Measurements from ENCODE around the gene CD3E.

CD3E gene

GRCh38 chr11:118264569-118265465 is 39.7 kb upstream of the CD3E start:
- DNase-seq (ENCODE audit: low read depth) = no peak
- no peak overlapping the region for H3K4me3 ChIP-seq (ENCODE audit: low read depth, low read length)
- TF ChIP-seq, protein P1, sequence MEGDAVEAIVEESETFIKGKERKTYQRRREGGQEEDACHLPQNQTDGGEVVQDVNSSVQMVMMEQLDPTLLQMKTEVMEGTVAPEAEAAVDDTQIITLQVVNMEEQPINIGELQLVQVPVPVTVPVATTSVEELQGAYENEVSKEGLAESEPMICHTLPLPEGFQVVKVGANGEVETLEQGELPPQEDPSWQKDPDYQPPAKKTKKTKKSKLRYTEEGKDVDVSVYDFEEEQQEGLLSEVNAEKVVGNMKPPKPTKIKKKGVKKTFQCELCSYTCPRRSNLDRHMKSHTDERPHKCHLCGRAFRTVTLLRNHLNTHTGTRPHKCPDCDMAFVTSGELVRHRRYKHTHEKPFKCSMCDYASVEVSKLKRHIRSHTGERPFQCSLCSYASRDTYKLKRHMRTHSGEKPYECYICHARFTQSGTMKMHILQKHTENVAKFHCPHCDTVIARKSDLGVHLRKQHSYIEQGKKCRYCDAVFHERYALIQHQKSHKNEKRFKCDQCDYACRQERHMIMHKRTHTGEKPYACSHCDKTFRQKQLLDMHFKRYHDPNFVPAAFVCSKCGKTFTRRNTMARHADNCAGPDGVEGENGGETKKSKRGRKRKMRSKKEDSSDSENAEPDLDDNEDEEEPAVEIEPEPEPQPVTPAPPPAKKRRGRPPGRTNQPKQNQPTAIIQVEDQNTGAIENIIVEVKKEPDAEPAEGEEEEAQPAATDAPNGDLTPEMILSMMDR (IDR thresholded peaks at IDR 0.05; ENCODE audit: low read depth, low read length, missing control alignments) = no peak

- DNase-seq (ENCODE audit: low read depth) = no peak
- H3K4me3 ChIP-seq (ENCODE audit: low read depth, low read length) = no peak overlapping the region
Measured at GRCh38 chr11:118265954-118266353, 38.6 kb upstream of the CD3E start.

DNA sequence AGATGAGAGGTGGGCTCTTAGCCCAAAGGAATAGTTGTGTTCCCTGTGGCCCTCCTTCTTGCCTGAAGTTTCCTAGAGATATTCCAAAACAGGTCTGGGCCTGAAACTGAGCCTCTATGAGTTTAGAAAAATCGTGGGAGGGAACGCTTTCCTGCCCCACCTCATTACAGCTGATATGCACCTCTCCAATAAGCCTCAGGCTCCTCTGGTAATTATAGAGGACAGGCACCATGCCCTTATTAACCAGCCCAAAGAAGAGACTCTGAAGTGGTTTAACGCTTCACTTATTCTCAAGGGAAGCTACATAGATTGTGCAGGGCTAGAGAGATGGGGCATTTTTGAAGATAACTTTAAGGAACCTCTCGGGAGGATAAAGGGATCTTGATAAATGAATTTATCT is 37.0 kb upstream of the CD3E start:
- TF ChIP-seq, protein P1 (IDR thresholded peaks at IDR 0.05; ENCODE audit: low read depth, low read length, missing control alignments) = no peak
- H3K4me3 ChIP-seq (ENCODE audit: low read depth, low read length) = no peak overlapping the region
- DNase-seq (ENCODE audit: low read depth) = no peak

More at GRCh38 chr11:118265954-118266353, 38.6 kb upstream of the CD3E start:
- TF ChIP-seq, protein P1 (IDR thresholded peaks at IDR 0.05; ENCODE audit: low read depth, low read length, missing control alignments) = no peak

- no peak for DNase-seq (ENCODE audit: low read depth)
- no peak overlapping the region for H3K4me3 ChIP-seq (ENCODE audit: low read depth, low read length)
- TF ChIP-seq, protein P1 (IDR thresholded peaks at IDR 0.05; ENCODE audit: low read depth, low read length, missing control alignments) = no peak
Measured at GRCh38 chr11:118272001-118272400, 32.5 kb upstream of the CD3E start.

DNA sequence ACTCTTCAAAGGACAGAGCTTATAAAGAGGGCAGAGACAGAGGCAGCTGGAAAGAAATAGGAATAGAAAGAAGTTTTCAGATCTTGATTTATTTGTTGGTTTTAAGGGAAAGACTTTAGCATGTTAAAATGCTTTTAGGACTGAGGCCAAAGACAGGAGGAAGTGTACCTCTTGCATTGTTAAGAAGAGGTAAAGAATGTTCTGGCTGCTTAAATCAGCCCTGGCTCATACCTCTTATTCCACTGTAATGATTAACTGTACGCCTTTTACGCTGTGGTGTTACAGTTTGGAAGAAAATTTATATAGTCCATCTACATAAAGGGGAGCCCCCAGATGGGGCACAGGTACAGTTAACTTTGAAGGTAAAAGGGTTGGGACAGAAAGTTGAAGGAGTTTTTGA is 30.3 kb upstream of the CD3E start:
- TF ChIP-seq, protein P1 (IDR thresholded peaks at IDR 0.05; ENCODE audit: low read depth, low read length, missing control alignments) = no peak
- DNase-seq (ENCODE audit: low read depth) = no peak

DNA sequence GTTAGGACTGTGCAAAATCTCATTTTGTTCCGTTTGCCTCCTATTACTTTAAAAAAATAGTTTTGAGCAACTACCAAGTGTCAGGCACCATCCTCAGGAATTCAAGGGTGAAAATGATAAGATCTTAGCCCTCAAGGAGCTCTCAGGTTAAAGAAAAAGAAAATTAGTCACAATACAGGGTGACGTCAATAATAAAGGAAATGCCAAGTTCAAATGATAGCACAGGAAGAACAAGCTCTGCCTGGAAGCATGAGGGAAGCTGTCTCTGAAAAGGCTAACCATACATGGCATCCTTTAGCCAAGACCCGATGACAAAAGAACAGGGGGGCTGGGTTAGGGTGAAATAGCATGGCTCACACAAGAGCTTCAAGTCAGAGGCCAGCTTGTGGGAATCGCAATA is 29.4 kb upstream of the CD3E start:
- DNase-seq (ENCODE audit: low read depth) = no peak
- TF ChIP-seq, protein P1 (IDR thresholded peaks at IDR 0.05; ENCODE audit: low read depth, low read length, missing control alignments) = no peak
- no peak overlapping the region for H3K4me3 ChIP-seq (ENCODE audit: low read depth, low read length)

More for the DNA sequence above, 30.3 kb upstream of the CD3E start:
- no peak overlapping the region for H3K4me3 ChIP-seq (ENCODE audit: low read depth, low read length)

DNA sequence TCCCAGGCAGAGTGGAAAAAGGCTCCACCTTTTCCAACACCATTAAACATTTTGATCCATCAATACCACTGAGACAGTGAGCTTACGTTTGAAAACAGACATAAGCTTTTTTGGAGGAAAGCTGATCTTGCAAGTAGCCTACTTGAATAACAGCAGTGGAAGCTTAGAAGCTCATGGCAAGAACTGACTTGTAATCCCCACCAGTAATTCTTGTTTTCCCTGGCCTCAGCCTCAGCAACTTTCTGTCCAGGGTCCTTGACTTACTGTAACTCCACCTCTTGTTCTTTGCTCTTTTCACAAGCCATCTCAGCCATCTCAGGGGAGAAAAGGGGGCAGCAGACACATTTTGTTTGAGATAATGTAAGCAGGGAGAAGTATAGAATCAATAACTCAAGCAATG is 28.1 kb upstream of the CD3E start:
- TF ChIP-seq, protein P1 (IDR thresholded peaks at IDR 0.05; ENCODE audit: low read depth, low read length, missing control alignments) = no peak
- no peak overlapping the region for H3K4me3 ChIP-seq (ENCODE audit: low read depth, low read length)
- no peak for DNase-seq (ENCODE audit: low read depth)

Data from GM12864 (cell line).